GM19452 (cell line): ENCODE data around the gene GPR107.

ENCODE experiments used
- ATAC-seq: cut with Tn5 transposase; IDR thresholded peaks from one replicate; pipeline ENCODE4 v1.9.1; 2021; ENCODE audit not compliant: unreplicated experiment

Gene GPR107

DNA sequence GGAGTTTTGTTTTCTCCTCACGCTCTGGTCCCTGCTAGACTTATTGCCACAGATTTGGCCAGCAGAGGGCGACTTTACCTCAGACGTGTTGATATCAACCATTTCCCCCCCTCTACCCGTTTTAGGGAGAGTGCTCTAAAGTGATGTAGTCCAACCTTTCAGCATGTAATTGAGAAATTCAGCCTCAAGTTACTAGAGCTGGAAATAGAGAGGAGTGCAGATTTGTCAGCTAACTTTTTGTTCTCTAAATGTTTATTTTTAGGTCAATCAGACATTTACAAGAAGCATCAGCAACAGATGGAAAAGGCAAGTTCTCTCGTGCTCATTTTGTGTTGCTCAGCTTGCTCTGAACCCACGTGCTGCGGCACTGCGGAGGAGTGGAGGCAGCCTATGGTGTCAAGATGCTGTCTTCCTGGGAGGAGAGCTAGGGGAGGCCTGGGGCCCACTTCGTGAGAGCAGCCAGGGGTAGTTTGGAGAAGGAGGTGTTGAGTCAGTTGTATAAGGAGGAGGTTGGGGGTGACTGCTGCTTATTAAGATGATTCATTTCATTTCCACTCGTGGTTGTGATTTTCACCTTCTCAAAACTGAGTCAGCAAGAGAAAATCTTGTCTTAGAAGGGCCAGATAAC is 53.6 kb downstream of the GPR107 start:
- ATAC-seq: no peak

DNA sequence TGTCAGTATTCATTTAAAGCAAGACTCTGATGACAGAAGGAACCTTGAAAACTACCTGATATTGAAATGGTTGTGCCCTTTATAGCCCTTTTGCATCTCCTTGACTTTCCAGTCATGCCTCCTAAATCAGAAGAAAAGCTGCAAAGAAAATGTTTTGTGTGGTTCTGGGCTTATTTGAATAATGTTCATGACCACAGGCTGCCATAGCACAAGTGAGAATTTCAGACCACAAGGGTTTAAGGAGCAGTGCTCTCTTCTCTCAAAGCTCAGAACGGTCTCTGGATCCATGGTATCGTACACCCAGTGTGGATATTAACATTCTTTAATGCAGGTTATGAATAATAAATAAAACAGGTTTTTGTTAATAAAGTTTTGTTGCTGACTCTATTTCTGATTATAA is 54.2 kb downstream of the GPR107 start:
- ATAC-seq: no peak

DNA sequence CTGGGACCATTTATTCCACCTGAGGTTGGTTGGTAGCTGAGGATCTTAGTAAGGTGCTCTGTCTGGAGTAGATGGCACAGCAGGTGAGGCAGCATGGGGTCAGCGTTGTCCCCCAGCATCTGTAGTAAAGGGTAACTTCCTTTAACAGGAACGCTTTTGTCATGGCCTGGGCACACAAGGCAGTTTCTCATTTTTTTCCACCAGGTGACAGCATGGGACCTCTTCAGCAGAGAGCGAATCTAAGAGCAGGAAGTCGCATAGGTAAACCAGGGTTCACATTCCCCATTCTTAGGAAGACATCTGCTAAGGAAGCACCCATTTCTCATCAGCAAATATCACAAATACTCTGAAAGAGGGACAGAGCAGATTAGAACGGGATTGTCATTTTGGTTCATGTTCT is 56.5 kb downstream of the GPR107 start:
- ATAC-seq: no peak

DNA sequence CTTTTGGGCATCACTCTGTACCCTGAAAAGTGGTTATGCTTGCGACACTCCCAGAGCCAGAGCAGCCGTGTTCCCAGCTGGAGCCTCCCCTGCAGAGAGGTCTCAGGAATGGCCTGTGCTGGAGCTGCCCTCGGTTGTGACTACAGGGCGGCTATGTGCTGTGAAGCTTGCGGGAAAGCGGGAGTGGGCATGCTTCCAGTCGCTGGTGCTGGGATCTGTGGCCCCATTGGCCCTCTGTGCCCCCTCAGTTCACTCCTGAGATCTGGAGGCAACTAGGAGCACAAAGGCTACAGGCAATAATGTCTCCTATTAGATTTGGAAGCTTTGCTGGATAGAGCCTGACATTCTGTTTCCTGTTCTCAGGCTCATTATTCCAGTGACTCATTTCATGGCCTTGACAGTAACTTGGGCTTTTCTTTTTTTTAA is 56.9 kb downstream of the GPR107 start:
- no peak for ATAC-seq

DNA sequence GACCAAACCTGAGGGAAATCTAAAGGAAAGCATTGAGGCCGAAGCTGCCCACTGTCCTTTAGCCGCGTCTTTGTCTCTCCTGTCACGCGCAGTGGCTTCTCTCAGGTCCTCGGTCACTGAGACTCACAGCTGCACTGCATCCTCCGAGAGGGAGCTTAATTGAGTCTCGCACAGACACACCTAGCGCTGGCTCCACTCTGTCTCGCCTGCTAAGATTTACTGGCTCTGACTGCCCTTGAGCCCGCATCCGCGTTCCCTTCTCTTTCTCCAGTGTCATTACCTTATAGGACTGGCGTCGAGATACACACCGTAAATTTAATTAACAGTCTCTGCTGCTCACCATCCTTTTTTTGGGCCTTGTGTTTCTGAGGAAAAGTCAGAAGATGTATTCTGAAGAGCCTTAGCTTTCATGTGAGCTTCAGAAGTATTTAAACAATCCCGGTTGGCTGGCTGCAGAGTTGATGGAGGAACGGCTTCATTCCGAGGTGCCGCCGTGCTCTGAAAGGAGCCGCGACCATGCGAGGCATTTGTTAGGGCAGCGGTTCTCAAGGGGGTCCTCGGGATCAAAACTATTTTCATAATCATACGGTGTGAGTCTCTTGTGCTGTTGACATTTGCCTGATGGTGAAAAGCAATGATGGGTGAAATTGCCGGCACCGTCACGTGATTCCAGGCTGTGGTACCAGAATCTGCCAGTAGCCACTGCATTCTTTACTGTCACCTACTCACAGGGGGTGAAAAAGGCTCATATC is 58.3 kb downstream of the GPR107 start:
- ATAC-seq: no peak

DNA sequence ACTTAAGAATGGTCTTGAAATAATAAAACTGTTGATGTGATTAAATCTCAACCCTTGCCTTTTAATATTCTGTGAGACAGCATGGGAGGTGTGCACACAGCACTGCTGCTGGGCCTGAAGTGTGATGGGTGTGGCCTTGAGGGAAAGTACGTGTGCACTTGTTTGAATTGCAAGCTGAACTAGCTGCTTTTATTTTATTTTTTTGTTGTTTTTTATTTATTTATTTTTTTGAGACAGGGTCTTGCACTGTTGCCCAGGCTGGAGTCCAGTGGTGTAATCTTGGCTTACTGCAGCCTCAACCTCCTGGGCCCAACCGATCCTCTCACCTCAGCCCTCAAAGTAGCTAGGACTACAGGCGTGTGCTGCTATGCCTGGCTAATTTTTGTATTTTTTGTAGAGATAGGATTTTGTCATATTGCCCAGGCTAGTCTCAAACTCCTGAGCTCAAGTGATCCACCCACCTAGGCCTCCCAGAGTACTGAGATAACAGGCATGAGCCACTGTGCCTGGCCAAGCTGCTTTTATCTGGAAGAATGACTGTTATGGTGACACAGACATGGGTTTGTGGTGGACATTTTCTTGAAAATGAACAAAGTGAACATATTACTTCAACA is 58.9 kb downstream of the GPR107 start:
- ATAC-seq: no peak

DNA sequence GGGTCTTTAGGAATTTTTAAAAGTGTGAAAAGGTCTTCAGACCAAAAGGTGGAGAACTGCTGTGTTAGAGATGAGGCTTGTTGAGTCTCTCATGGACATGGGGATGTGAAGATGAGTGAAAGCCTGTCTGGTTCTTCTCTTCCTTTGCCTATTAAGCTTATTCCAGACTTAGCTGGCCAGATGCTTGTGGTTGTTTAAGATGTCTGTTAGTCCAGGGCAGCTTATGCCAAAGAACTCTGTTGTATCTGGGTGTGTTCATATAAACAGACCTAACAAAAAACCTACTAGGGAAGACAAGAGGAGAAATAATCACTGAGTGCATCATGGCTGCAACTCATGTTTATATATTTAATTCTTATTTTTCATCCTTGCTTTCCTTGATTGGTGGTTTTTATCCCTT is 61.0 kb downstream of the GPR107 start:
- no peak for ATAC-seq

DNA sequence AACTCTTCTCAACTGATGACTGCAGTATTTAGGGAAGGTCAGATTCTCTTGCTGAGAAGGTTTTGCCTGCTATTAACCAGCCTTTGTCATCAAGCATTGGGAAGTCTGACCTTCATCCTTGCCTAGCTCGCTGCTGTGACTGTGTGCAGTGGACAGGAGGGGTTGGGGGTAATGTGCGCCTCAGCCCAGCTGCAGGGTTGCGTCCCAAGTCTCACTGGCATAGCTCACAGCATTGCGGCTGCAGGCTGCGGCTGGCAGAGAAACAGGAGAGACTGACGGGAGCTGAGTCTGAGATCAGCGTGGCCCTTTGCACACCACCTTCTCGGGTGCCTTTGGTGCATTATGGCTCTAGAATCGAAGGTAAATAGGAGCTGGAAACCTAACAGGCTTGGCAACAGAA is 62.6 kb downstream of the GPR107 start:
- no peak for ATAC-seq

DNA sequence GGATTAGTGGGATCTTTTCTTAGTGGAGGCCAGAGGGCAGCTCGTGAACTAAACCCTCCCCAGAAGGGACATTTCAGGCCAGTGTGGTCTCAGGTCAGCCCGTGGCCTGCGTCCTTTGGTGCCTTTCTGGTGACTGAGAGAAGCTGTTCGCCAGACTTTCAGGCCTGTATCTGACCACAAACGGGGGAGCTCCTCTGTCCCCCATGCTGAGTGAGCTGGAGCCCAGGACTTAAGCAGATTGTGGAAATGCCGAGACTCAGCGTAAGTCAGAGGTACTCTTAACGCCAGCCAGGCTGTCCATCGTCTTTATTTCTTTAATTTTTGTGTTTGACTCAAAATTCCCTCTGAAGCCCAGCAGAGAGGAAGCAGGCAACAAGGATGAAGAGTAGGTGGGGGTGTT is 63.7 kb downstream of the GPR107 start:
- no peak for ATAC-seq

DNA sequence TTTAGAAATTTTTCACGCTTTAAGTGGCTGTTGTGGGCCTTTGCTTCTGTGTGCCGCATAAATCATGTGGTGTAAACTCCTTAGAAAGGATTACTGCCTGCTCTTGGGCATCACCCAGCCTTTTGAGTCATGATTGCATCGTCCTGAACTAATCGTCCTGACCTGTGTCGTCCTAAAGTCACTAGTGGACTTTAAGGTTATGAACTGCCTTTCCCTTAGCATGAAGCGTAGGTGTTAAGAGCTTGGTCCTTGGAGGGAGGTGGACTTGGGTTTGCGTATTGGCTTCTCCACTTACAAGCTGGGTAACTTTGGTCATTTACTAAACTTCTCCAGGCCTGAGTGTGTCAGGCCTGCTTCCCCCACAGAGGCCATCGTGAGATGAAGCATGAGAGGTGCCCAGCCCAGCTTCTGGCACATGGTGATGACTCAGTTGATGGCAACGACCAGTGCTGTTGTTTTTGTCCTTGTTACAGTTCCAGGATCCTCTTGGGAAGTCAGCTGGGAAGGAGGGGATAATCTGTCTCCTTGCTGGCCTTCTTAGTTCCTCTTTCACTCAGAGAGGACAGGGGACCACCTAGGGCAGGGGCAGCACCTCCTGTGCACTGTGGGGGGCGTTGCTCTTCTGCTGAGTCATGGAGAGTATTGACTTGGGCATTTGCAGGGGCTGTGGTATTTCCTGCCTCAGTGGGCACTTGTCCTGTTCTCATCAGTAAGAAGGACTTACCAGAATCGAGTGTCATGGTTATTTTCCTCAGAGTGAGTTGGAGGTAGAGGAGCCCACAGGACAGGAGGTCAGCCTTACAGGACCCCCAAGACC is 64.3 kb downstream of the GPR107 start:
- ATAC-seq: no peak

DNA sequence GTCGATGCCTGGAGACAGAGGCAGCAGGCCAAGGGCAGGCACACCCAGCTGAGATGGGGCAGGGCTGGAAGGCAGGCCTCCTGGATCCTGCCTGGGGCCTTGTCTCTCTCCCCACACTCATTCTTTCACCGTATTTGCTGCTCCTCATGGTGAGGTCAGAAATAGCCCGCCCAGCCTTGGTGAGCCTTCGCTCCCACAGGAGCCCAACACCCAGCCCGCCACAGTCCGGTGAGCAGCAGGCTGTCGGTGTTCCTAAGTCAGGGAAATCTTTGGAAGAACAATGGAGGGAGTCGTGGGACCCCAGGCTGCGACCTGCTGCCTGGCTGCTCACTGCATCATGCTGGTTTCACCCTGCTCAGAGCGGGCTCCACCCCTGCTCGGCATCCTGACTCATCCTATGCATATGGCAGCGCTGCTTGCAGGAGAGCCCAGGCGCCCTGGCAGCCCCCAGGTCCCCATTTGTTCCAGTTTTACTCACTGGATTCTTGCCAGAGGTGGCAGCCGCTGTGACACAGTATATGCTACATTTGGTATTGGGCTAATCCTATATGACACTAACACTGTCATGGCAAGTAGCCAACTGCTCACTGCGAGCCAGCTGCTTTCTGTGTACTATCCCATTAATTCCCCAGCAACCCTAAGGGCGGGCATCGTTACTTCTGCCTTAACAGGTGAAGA is 65.3 kb downstream of the GPR107 start:
- ATAC-seq: no peak

DNA sequence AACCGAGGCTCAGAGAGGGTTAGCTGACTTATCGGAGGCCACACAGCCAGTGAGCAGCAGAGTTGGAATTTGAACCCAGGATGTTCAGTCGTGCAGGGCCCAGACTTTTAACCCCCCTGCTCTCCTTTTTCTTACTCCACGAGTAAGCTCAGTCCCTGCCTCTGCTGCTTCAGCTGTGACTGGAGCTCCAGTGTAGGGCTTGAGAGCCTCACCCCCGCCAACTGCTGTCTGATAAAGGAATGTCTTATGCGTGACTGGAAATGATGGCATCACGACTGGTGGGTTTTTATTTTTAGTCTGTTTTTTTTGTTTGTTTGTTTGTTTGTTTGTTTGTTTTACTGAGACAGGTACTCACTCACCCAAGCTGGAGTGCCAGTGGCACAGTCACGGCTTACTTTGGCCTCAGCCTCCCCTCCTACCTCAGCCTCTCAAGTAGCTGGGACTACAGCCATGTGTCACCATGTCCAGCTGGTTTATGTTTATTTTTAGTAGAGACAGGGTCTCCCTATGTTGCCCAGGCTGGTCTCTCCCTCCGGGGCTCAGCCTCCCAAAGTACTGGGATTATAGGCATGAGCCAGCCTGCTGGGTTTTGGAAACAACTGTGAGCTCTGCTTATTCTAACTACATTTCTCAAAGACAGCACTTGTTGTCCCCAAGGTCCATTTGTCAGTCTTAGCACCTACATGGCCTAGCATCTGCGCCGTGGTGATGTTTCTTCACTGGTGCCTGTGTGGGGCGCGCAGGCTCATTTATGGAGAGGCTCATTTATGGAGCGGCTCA is 66.0 kb downstream of the GPR107 start:
- no peak for ATAC-seq

DNA sequence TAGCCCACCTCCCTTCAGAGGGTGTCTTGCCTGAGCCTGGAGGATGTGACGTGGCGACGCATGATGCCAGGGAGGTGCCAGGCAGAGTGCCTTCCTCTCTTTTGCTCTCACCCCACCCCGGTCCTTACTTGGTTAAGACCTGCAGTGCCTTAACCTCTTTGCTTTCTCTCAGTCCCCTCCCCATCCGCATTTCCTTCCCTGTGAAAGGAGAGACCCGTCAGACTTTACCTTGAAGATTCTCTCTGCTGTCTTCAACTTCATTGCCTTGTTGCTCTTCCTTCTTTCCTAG is 66.5 kb downstream of the GPR107 start:
- no peak for ATAC-seq

DNA sequence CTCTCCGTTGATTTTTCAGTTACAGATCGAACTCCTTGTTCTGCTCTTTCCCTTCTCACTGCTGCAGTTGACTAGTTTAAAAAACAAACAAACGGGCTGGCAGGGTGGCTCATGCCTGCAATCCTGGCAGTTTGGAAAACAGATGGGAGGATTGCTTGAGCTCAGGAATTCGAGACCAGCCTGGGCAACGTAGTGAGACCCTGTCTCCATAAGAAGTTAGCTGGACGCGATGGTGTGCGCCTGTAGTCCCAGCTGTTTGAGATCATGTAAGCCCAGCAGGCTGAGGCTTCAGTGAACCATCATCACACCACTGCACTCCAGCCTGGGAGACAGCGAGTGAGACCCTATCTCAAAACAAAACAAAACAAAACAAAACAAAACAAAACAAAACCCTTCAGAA is 67.1 kb downstream of the GPR107 start:
- no peak for ATAC-seq

DNA sequence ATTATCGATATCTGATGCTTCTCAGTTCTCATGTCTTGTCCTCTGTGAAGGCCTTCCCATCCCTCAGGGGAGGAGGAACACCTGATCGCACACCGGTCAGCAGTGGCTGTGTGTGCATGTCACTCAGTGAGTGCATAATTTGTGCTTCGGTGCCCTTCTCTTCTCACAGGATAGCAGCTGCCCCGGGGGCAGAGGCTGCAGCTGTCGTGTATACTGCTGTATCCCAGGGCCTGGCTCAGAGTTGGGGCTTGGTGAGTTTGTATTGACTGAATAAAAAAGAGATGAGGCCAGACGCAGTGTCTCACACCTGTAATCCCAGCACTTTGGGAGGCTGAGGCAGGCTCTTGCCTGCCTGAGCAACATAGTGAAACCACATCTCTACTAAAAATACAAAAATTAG is 68.8 kb downstream of the GPR107 start:
- ATAC-seq: no peak

DNA sequence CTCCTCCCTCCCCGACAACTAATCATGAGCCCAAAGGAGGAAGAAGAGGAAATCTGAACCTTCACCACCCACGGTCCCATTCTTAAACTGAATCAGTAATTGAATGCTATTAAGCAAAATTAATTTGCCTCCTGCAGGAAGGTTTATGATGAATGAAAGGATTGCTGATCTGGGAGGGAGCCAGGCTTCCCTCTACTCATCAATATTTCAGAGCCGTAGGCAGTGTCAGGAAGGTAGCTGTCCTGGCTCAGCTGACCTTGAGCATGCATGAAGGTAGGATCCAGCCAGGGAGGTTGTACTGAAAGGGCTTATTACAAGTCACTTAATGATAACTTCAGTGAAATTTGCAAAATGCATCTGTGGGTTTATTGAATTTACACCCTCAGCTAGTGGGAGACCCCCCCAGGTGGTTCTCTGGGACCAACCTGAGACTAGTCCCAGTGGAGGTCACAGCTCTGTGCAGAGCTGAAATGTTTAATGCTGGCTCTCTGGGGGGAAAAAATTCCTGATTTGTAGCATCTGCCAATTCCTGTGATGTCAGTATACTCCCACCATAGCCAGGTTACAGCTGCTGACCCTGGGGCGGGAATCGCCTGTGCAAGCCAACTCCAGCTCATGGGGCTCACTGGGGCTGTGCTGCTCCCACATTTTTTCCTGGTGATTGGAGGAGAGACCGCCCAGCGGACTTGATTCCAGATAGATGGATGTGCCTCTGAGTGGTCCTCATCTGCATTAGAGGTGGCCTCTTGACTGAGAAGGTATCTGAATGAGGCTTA is 70.6 kb downstream of the GPR107 start:
- no peak for ATAC-seq

DNA sequence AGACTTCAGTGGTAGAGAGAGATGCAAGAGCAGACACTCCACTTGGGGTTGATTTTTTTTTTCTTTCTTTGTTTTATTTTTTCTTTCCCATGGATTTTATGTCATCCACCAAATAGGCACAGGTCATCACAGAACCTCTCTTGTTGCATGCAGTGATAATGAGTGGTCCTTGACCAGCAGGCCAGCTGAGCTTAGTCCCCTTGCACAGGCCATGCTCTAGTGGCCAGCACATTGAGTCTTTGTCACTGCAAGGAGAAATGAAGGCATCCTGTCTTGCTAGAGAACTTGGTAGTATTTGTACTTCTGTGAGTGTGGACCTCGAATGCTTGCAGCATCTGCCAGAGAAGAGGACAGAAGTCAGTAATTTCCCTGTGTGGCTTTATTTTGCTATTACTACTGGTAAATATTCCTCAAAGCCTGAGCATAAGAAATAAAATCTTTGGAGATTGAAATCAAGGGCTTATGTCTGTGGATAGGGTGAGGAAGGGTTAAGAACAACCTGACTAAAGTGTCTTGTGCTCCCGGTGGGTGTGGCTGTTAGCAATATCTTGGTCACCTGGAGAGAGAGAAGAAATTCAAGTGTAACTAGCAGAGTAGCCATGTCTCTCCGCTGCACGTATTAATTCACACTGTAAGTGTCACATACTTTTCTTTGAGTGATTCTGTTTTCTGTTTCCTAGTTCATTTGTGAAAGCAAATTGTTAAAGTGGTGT is 73.2 kb downstream of the GPR107 start:
- no peak for ATAC-seq

DNA sequence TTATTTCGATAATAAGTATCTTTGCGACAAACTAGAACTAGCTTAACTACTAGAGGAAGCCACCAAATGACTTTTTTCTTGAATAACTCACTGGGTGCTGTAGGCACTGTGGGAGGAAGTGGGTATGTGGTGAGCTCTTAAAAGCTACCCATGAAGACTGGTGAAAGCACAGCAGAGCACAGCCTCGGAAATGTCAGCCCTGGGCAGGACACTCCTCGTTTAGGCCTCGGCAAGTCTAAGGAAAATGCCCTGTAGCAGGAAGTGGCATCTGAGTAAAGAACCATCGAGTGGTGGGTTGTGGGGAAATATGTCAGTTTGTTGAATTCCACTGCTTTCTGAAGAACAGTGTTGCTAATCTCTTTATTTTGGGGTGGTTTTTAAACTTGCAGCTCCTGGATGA is 74.5 kb downstream of the GPR107 start:
- ATAC-seq: peak; percentile 55
